ENCODE measurements around the gene WDR62.
"Not testable (repeated sequence)": the region's sequence is repeated elsewhere in the genome, so short reads cannot be mapped to it uniquely, and the experiment has no call there.

The WDR62 gene

GRCh38 chr19:36068810-36069499 lies 14.3 kb downstream of the WDR62 start:
- not testable (repeated sequence) for H3K27me3 ChIP-seq (ENCODE audit: control insufficient read depth, insufficient read depth, low read length); H3K9ac ChIP-seq (ENCODE audit: low read length); H3K4me1 ChIP-seq (ENCODE audit: control insufficient read depth, insufficient read depth, low read length); H3K27ac ChIP-seq (ENCODE audit: low read depth, low read length); H3K4me3 ChIP-seq (ENCODE audit: low read length); H3K36me3 ChIP-seq (ENCODE audit: control insufficient read depth, insufficient read depth, low read length)

GRCh38 chr19:36072081-36072480 lies 17.4 kb downstream of the WDR62 start:
- Histone ChIP-seq H3K9ac (ENCODE audit: low read length) (no peak overlapping the region), H3K4me3 (ENCODE audit: low read length) (no peak overlapping the region), H3K27ac (ENCODE audit: low read depth, low read length) (no peak overlapping the region), H3K36me3 (ENCODE audit: control insufficient read depth, insufficient read depth, low read length) (no peaks in the 10 kb centered on the region), H3K4me1 (ENCODE audit: control insufficient read depth, insufficient read depth, low read length) (no peaks in the 10 kb centered on the region), H3K27me3 (ENCODE audit: control insufficient read depth, insufficient read depth, low read length) (no peaks in the 10 kb centered on the region)

- Histone ChIP-seq H3K27ac (ENCODE audit: low read depth, low read length) (no peak overlapping the region), H3K36me3 (ENCODE audit: control insufficient read depth, insufficient read depth, low read length) (no peaks in the 10 kb centered on the region), H3K4me1 (ENCODE audit: control insufficient read depth, insufficient read depth, low read length) (no peaks in the 10 kb centered on the region), H3K27me3 (ENCODE audit: control insufficient read depth, insufficient read depth, low read length) (no peaks in the 10 kb centered on the region), H3K4me3 (ENCODE audit: low read length) (no peak overlapping the region), H3K9ac (ENCODE audit: low read length) (no peak overlapping the region)
Measured at GRCh38 chr19:36073121-36073876, 18.6 kb downstream of the WDR62 start.

GRCh38 chr19:36079389-36079945 lies 24.8 kb downstream of the WDR62 start:
- H3K9ac ChIP-seq (ENCODE audit: low read length): no peak overlapping the region
- no peaks in the 10 kb centered on the region for H3K4me1 ChIP-seq (ENCODE audit: control insufficient read depth, insufficient read depth, low read length)
- H3K27ac ChIP-seq (ENCODE audit: low read depth, low read length): no peak overlapping the region
- H3K27me3 ChIP-seq (ENCODE audit: control insufficient read depth, insufficient read depth, low read length): no peaks in the 10 kb centered on the region
- H3K4me3 ChIP-seq (ENCODE audit: low read length): no peak overlapping the region
- no peaks in the 10 kb centered on the region for H3K36me3 ChIP-seq (ENCODE audit: control insufficient read depth, insufficient read depth, low read length)

GRCh38 chr19:36081385-36081784 lies 26.7 kb downstream of the WDR62 start:
- Histone ChIP-seq H3K27me3 (ENCODE audit: control insufficient read depth, insufficient read depth, low read length) (no peaks in the 10 kb centered on the region), H3K9ac (ENCODE audit: low read length) (no peak overlapping the region), H3K27ac (ENCODE audit: low read depth, low read length) (no peak overlapping the region), H3K4me1 (ENCODE audit: control insufficient read depth, insufficient read depth, low read length) (no peaks in the 10 kb centered on the region), H3K36me3 (ENCODE audit: control insufficient read depth, insufficient read depth, low read length) (no peaks in the 10 kb centered on the region), H3K4me3 (ENCODE audit: low read length) (no peak overlapping the region)

GRCh38 chr19:36081894-36082293 lies 27.2 kb downstream of the WDR62 start:
- H3K27me3 ChIP-seq (ENCODE audit: control insufficient read depth, insufficient read depth, low read length): no peaks in the 10 kb centered on the region
- H3K4me1 ChIP-seq (ENCODE audit: control insufficient read depth, insufficient read depth, low read length): no peaks in the 10 kb centered on the region
- no peak overlapping the region for H3K4me3 ChIP-seq (ENCODE audit: low read length)
- H3K9ac ChIP-seq (ENCODE audit: low read length): no peak overlapping the region
- no peak overlapping the region for H3K27ac ChIP-seq (ENCODE audit: low read depth, low read length)
- H3K36me3 ChIP-seq (ENCODE audit: control insufficient read depth, insufficient read depth, low read length): no peaks in the 10 kb centered on the region

- Histone ChIP-seq H3K4me3 (ENCODE audit: low read length) (no peak overlapping the region), H3K27ac (ENCODE audit: low read depth, low read length) (no peak overlapping the region), H3K36me3 (ENCODE audit: control insufficient read depth, insufficient read depth, low read length) (no peaks in the 10 kb centered on the region), H3K9ac (ENCODE audit: low read length) (no peak overlapping the region), H3K27me3 (ENCODE audit: control insufficient read depth, insufficient read depth, low read length) (no peaks in the 10 kb centered on the region), H3K4me1 (ENCODE audit: control insufficient read depth, insufficient read depth, low read length) (no peaks in the 10 kb centered on the region)
Measured at GRCh38 chr19:36082916-36083315, 28.2 kb downstream of the WDR62 start.

GRCh38 chr19:36084231-36085009 lies 29.7 kb downstream of the WDR62 start:
- Histone ChIP-seq H3K9ac (ENCODE audit: low read length) (no peak overlapping the region), H3K4me3 (ENCODE audit: low read length) (no peak overlapping the region), H3K36me3 (ENCODE audit: control insufficient read depth, insufficient read depth, low read length) (no peaks in the 10 kb centered on the region), H3K4me1 (ENCODE audit: control insufficient read depth, insufficient read depth, low read length) (no peaks in the 10 kb centered on the region), H3K27ac (ENCODE audit: low read depth, low read length) (no peak overlapping the region), H3K27me3 (ENCODE audit: control insufficient read depth, insufficient read depth, low read length) (no peaks in the 10 kb centered on the region)

- Histone ChIP-seq H3K27me3 (ENCODE audit: control insufficient read depth, insufficient read depth, low read length) (no peaks in the 10 kb centered on the region), H3K4me3 (ENCODE audit: low read length) (no peak overlapping the region), H3K27ac (ENCODE audit: low read depth, low read length) (no peak overlapping the region), H3K9ac (ENCODE audit: low read length) (no peak overlapping the region), H3K36me3 (ENCODE audit: control insufficient read depth, insufficient read depth, low read length) (no peaks in the 10 kb centered on the region), H3K4me1 (ENCODE audit: control insufficient read depth, insufficient read depth, low read length) (no peaks in the 10 kb centered on the region)
Measured at GRCh38 chr19:36086326-36086725, 31.6 kb downstream of the WDR62 start.

- Histone ChIP-seq H3K9ac (ENCODE audit: low read length) (no peak overlapping the region), H3K4me1 (ENCODE audit: control insufficient read depth, insufficient read depth, low read length) (no peaks in the 10 kb centered on the region), H3K27me3 (ENCODE audit: control insufficient read depth, insufficient read depth, low read length) (no peaks in the 10 kb centered on the region), H3K36me3 (ENCODE audit: control insufficient read depth, insufficient read depth, low read length) (no peaks in the 10 kb centered on the region), H3K4me3 (ENCODE audit: low read length) (no peak overlapping the region), H3K27ac (ENCODE audit: low read depth, low read length) (no peak overlapping the region)
Measured at GRCh38 chr19:36089847-36090246, 35.1 kb downstream of the WDR62 start.

- no peak overlapping the region for H3K4me3 ChIP-seq (ENCODE audit: low read length)
- no peaks in the 10 kb centered on the region for H3K27me3 ChIP-seq (ENCODE audit: control insufficient read depth, insufficient read depth, low read length)
- H3K4me1 ChIP-seq (ENCODE audit: control insufficient read depth, insufficient read depth, low read length): no peaks in the 10 kb centered on the region
- H3K27ac ChIP-seq (ENCODE audit: low read depth, low read length): no peak overlapping the region
- H3K9ac ChIP-seq (ENCODE audit: low read length): no peak overlapping the region
- H3K36me3 ChIP-seq (ENCODE audit: control insufficient read depth, insufficient read depth, low read length): no peaks in the 10 kb centered on the region
Measured at GRCh38 chr19:36090910-36091695, 36.4 kb downstream of the WDR62 start.

GRCh38 chr19:36092566-36092965 lies 37.9 kb downstream of the WDR62 start:
- Histone ChIP-seq H3K9ac (ENCODE audit: low read length) (no peak overlapping the region), H3K36me3 (ENCODE audit: control insufficient read depth, insufficient read depth, low read length) (no peaks in the 10 kb centered on the region), H3K27me3 (ENCODE audit: control insufficient read depth, insufficient read depth, low read length) (no peaks in the 10 kb centered on the region), H3K4me1 (ENCODE audit: control insufficient read depth, insufficient read depth, low read length) (no peaks in the 10 kb centered on the region), H3K4me3 (ENCODE audit: low read length) (no peak overlapping the region), H3K27ac (ENCODE audit: low read depth, low read length) (no peak overlapping the region)

Measured in rectal smooth muscle tissue (tissue), 1 donor.